ENCODE data around the gene DCN.
"Not testable (repeated sequence)": the region's sequence is repeated elsewhere in the genome, so short reads cannot be mapped to it uniquely, and the experiment has no call there.

DNA sequence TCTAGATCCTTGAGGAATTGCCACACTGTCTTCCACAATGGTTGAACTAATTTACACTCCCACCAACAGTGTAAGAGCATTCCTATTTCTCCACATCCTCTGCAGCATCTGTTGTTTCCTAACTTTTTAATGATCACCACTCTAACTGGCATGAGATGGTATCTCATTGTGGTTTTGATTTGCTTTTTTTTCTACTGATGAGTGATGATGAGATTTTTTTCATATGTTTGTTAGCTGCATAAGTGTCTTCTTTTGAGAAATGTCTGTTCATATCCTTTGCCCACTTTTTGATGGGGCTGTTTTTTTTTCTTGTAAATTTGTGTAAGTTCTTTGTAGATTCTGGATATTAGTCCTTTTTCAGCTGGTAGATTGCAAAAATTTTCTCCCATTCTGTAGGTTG is 24.7 kb upstream of the DCN start:
- TF ChIP-seq, protein P1, sequence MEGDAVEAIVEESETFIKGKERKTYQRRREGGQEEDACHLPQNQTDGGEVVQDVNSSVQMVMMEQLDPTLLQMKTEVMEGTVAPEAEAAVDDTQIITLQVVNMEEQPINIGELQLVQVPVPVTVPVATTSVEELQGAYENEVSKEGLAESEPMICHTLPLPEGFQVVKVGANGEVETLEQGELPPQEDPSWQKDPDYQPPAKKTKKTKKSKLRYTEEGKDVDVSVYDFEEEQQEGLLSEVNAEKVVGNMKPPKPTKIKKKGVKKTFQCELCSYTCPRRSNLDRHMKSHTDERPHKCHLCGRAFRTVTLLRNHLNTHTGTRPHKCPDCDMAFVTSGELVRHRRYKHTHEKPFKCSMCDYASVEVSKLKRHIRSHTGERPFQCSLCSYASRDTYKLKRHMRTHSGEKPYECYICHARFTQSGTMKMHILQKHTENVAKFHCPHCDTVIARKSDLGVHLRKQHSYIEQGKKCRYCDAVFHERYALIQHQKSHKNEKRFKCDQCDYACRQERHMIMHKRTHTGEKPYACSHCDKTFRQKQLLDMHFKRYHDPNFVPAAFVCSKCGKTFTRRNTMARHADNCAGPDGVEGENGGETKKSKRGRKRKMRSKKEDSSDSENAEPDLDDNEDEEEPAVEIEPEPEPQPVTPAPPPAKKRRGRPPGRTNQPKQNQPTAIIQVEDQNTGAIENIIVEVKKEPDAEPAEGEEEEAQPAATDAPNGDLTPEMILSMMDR (IDR thresholded peaks at IDR 0.05; ENCODE audit: low read depth, low read length, poor library complexity, severe bottlenecking): not testable (repeated sequence)
- TF ChIP-seq EZH2phosphoT487 (IDR thresholded peaks at IDR 0.05; ENCODE audit: borderline replicate concordance, low read length): not testable (repeated sequence)

Data from DOHH2 (cell line).